OCI-LY1 (cell line): Measurements from ENCODE around the gene WDPCP.
"Not testable (repeated sequence)": the region's sequence is repeated elsewhere in the genome, so short reads cannot be mapped to it uniquely, and the experiment has no call there.

Source experiments
- H2AFZ ChIP-seq: fragments of 200-600 bp; sonication (generic), shearing (Covaris generic); 2 replicates; pipeline ENCODE4 v1.6.0; 2014; ENCODE audit warnings: antibody characterized with exemption, mild to moderate bottlenecking, low read length
- H3F3A ChIP-seq: fragments of 200-600 bp; sonication (generic), shearing (Covaris generic); 2 replicates; pipeline ENCODE4 v1.6.0; 2014; ENCODE audit warnings: mild to moderate bottlenecking, antibody characterized with exemption, low read length, moderate library complexity; ENCODE audit not compliant: insufficient read depth
- H3K27ac ChIP-seq: fragments of 200-600 bp; sonication (generic); 2 replicates; pipeline ENCODE4 v1.5.1; 2014; ENCODE audit warnings: low read length, mixed run types, mild to moderate bottlenecking, low read depth; ENCODE audit not compliant: poor library complexity, severe bottlenecking
- H3K27me3 ChIP-seq: fragments of 200-600 bp; sonication (generic); 2 replicates; pipeline ENCODE4 v1.6.0; 2014; ENCODE audit warnings: antibody characterized with exemption, mild to moderate bottlenecking, low read length, moderate library complexity; ENCODE audit not compliant: insufficient read depth
- H3K36me3 ChIP-seq: fragments of 200-600 bp; sonication (generic); 2 replicates; pipeline ENCODE4 v1.6.1; 2014; ENCODE audit warnings: mild to moderate bottlenecking, antibody characterized with exemption, low read length, moderate library complexity, mixed read lengths; ENCODE audit not compliant: insufficient read depth
- H3K4me1 ChIP-seq: fragments of 200-600 bp; sonication (generic); 2 replicates; pipeline ENCODE4 v1.5.1; 2014; ENCODE audit warnings: mild to moderate bottlenecking, low read length, moderate library complexity; ENCODE audit not compliant: insufficient read depth, severe bottlenecking
- H3K4me2 ChIP-seq: fragments of 200-600 bp; sonication (generic), shearing (Covaris generic); 2 replicates; pipeline ENCODE4 v1.6.1; 2014; ENCODE audit warnings: low read length
- H3K4me3 ChIP-seq: fragments of 200-600 bp; sonication (generic); 2 replicates; pipeline ENCODE4 v1.5.1; 2014; ENCODE audit warnings: low read length, low read depth, mild to moderate bottlenecking, mixed read lengths; ENCODE audit not compliant: poor library complexity, severe bottlenecking
- H3K79me2 ChIP-seq: fragments of 200-600 bp; shearing (Covaris generic); 2 replicates; pipeline ENCODE4 v1.6.1; 2016; ENCODE audit warnings: mixed run types, low read length, mixed read lengths; ENCODE audit not compliant: insufficient read depth
- H3K9ac ChIP-seq: fragments of 200-600 bp; sonication (generic), shearing (Covaris generic); 2 replicates; pipeline ENCODE4 v1.6.1; 2014; ENCODE audit warnings: mild to moderate bottlenecking, low read length, mixed read lengths
- H3K9me2 ChIP-seq: fragments of 200-600 bp; sonication (generic), shearing (Covaris generic); 2 replicates; pipeline ENCODE4 v1.6.1; 2014; ENCODE audit warnings: low read depth, mild to moderate bottlenecking, low read length, mixed read lengths
- H3K9me3 ChIP-seq: fragments of 200-600 bp; shearing (Covaris generic); 2 replicates; pipeline ENCODE4 v1.6.1; 2014; ENCODE audit warnings: low read length, mixed read lengths
- H4K20me1 ChIP-seq: fragments of 200-600 bp; sonication (generic), shearing (Covaris generic); 2 replicates; pipeline ENCODE4 v1.6.0; 2016; ENCODE audit warnings: mild to moderate bottlenecking, low read length; ENCODE audit not compliant: insufficient read depth
- CTCF ChIP-seq: fragments of 200-600 bp; sonication (generic), shearing (Covaris generic); IDR thresholded peaks from 2 replicates; pipeline ENCODE4 v1.5.1; 2017; ENCODE audit warnings: mild to moderate bottlenecking, antibody characterized with exemption, low read length, moderate library complexity, mixed read lengths
- EZH2 ChIP-seq: fragments of 200-600 bp; sonication (generic), shearing (Covaris generic); IDR thresholded peaks from 2 replicates; pipeline ENCODE4 v1.8.0; 2017; ENCODE audit warnings: borderline replicate concordance, mixed run types, mild to moderate bottlenecking, antibody characterized with exemption, low read length, moderate library complexity, mixed read lengths

WDPCP gene

GRCh38 chr2:63081404-63081803 is 506.9 kb downstream of the WDPCP start:
- Histone ChIP-seq H3F3A (no peaks in the 10 kb centered on the region), H3K4me2 (no peak overlapping the region), H3K36me3 (no peaks in the 10 kb centered on the region), H3K27ac (no peak overlapping the region), H4K20me1 (no peaks in the 10 kb centered on the region), H3K27me3 (no peaks in the 10 kb centered on the region), H3K9me3 (no peaks in the 10 kb centered on the region), H3K9ac (no peak overlapping the region), H3K9me2 (no peaks in the 10 kb centered on the region), H3K4me1 (peaks cover 4% of the 10 kb centered on the region), H2AFZ (no peak overlapping the region), H3K4me3 (no peak overlapping the region), H3K79me2 (no peaks in the 10 kb centered on the region)
- TF ChIP-seq EZH2 (no peak), CTCF (no peak)

GRCh38 chr2:63078852-63079606 is 509.2 kb downstream of the WDPCP start:
- H2AFZ ChIP-seq: no peak overlapping the region
- no peaks in the 10 kb centered on the region for H4K20me1 ChIP-seq
- no peak overlapping the region for H3K27ac ChIP-seq
- H3F3A ChIP-seq: no peaks in the 10 kb centered on the region
- H3K36me3 ChIP-seq: no peaks in the 10 kb centered on the region
- H3K9ac ChIP-seq: no peak overlapping the region
- H3K79me2 ChIP-seq: no peaks in the 10 kb centered on the region
- H3K4me3 ChIP-seq: no peak overlapping the region
- no peaks in the 10 kb centered on the region for H3K9me2 ChIP-seq
- TF ChIP-seq CTCF: peak; percentile 92
- TF ChIP-seq EZH2: no peak
- H3K4me1 ChIP-seq: peaks cover 18% of the 10 kb centered on the region
- no peak overlapping the region for H3K4me2 ChIP-seq
- no peaks in the 10 kb centered on the region for H3K9me3 ChIP-seq
- H3K27me3 ChIP-seq: no peaks in the 10 kb centered on the region

GRCh38 chr2:63074399-63074798 is 513.9 kb downstream of the WDPCP start:
- not testable (repeated sequence) for H2AFZ ChIP-seq, H3K4me3 ChIP-seq, H3K9ac ChIP-seq, H3K27me3 ChIP-seq, H4K20me1 ChIP-seq, H3F3A ChIP-seq, H3K79me2 ChIP-seq, H3K4me2 ChIP-seq, H3K27ac ChIP-seq, H3K36me3 ChIP-seq, H3K9me2 ChIP-seq, H3K9me3 ChIP-seq
- H3K4me1 ChIP-seq: peaks cover 14% of the 10 kb centered on the region

- H3K4me3 ChIP-seq: no peak overlapping the region
- H3K27me3 ChIP-seq: no peaks in the 10 kb centered on the region
- H3F3A ChIP-seq: no peaks in the 10 kb centered on the region
- no peaks in the 10 kb centered on the region for H3K36me3 ChIP-seq
- H3K9ac ChIP-seq: no peak overlapping the region
- H3K79me2 ChIP-seq: no peaks in the 10 kb centered on the region
- H3K27ac ChIP-seq: no peak overlapping the region
- no peak overlapping the region for H2AFZ ChIP-seq
- no peak for TF ChIP-seq CTCF
- TF ChIP-seq EZH2: no peak
- peaks cover 14% of the 10 kb centered on the region for H3K4me1 ChIP-seq
- H3K4me2 ChIP-seq: no peak overlapping the region
- H3K9me2 ChIP-seq: no peaks in the 10 kb centered on the region
- H4K20me1 ChIP-seq: no peaks in the 10 kb centered on the region
- H3K9me3 ChIP-seq: no peaks in the 10 kb centered on the region
Observed at GRCh38 chr2:63073994-63074393, 514.3 kb downstream of the WDPCP start.
